T-helper 1 cell treated with Interleukin-12 subunit alpha and Interleukin-12 subunit beta and Interleukin-4 antibody, amounts not matched to agents 30 μg/mL and 1 μg/mL, for 36 hours (primary cell): ENCODE results near the gene SERPINB8.

Experiments used
- H3K27ac Mint-ChIP-seq: one replicate; pipeline ENCODE4 v1.8.0; 2021; ENCODE audit warnings: mild to moderate bottlenecking, mixed read lengths
- H3K27me3 Mint-ChIP-seq: one replicate; pipeline ENCODE4 v1.8.0; 2021; ENCODE audit warnings: low read depth, mixed read lengths
- H3K36me3 Mint-ChIP-seq: one replicate; pipeline ENCODE4 v1.8.0; 2021; ENCODE audit warnings: low read depth, mixed read lengths
- H3K4me1 Mint-ChIP-seq: one replicate; pipeline ENCODE4 v1.8.0; 2021; ENCODE audit warnings: low read depth, mixed read lengths
- H3K4me3 Mint-ChIP-seq: one replicate; pipeline ENCODE4 v1.8.0; 2021; ENCODE audit warnings: mild to moderate bottlenecking, moderate library complexity, mixed read lengths
- H3K9me3 Mint-ChIP-seq: one replicate; pipeline ENCODE4 v1.8.0; 2021; ENCODE audit warnings: mixed read lengths

SERPINB8 gene

GRCh38 chr18:63953811-63954210 is 16.1 kb upstream of the SERPINB8 start:
- Mint-ChIP-seq H3K4me1 (peaks cover 30% of the 10 kb centered on the region), H3K27me3 (no peaks in the 10 kb centered on the region), H3K36me3 (peaks cover 31% of the 10 kb centered on the region), H3K4me3 (no peak overlapping the region), H3K9me3 (peaks cover 4% of the 10 kb centered on the region), H3K27ac (no peak overlapping the region)

GRCh38 chr18:63956755-63957154 is 13.1 kb upstream of the SERPINB8 start:
- no peaks in the 10 kb centered on the region for H3K27me3 Mint-ChIP-seq
- no peak overlapping the region for H3K4me3 Mint-ChIP-seq
- H3K9me3 Mint-ChIP-seq: no peaks in the 10 kb centered on the region

GRCh38 chr18:63960891-63961290 is 9.0 kb upstream of the SERPINB8 start:
- H3K4me3 Mint-ChIP-seq: no peak overlapping the region
- no peak overlapping the region for H3K27ac Mint-ChIP-seq
- peaks cover 8% of the 10 kb centered on the region for H3K4me1 Mint-ChIP-seq
- no peaks in the 10 kb centered on the region for H3K27me3 Mint-ChIP-seq
- H3K36me3 Mint-ChIP-seq: peaks cover 10% of the 10 kb centered on the region
- H3K9me3 Mint-ChIP-seq: no peaks in the 10 kb centered on the region

More at GRCh38 chr18:63956755-63957154, 13.1 kb upstream of the SERPINB8 start:
- Mint-ChIP-seq H3K27ac (no peak overlapping the region), H3K36me3 (peaks cover 26% of the 10 kb centered on the region), H3K4me1 (peaks cover 7% of the 10 kb centered on the region)

- Mint-ChIP-seq H3K4me3 (no peak overlapping the region), H3K4me1 (peaks cover 8% of the 10 kb centered on the region), H3K27me3 (no peaks in the 10 kb centered on the region), H3K27ac (no peak overlapping the region), H3K36me3 (peaks cover 9% of the 10 kb centered on the region), H3K9me3 (no peaks in the 10 kb centered on the region)
Measured at GRCh38 chr18:63961435-63961980, 8.4 kb upstream of the SERPINB8 start.

GRCh38 chr18:63962137-63962536 is 7.7 kb upstream of the SERPINB8 start:
- Mint-ChIP-seq H3K4me3 (no peak overlapping the region), H3K4me1 (peaks cover 8% of the 10 kb centered on the region), H3K27ac (no peak overlapping the region), H3K36me3 (peaks cover 6% of the 10 kb centered on the region), H3K9me3 (no peaks in the 10 kb centered on the region), H3K27me3 (no peaks in the 10 kb centered on the region)

GRCh38 chr18:63963615-63964256 is 6.1 kb upstream of the SERPINB8 start:
- H3K36me3 Mint-ChIP-seq: peaks cover 4% of the 10 kb centered on the region
- H3K27ac Mint-ChIP-seq: no peak overlapping the region
- H3K4me1 Mint-ChIP-seq: peaks cover 8% of the 10 kb centered on the region
- H3K27me3 Mint-ChIP-seq: no peaks in the 10 kb centered on the region
- no peaks in the 10 kb centered on the region for H3K9me3 Mint-ChIP-seq
- no peak overlapping the region for H3K4me3 Mint-ChIP-seq

GRCh38 chr18:63964908-63965307 is 5.0 kb upstream of the SERPINB8 start:
- peaks cover 19% of the 10 kb centered on the region for H3K4me1 Mint-ChIP-seq
- H3K4me3 Mint-ChIP-seq: no peak overlapping the region
- H3K36me3 Mint-ChIP-seq: peaks cover 6% of the 10 kb centered on the region
- H3K27ac Mint-ChIP-seq: no peak overlapping the region
- no peaks in the 10 kb centered on the region for H3K9me3 Mint-ChIP-seq
- no peaks in the 10 kb centered on the region for H3K27me3 Mint-ChIP-seq

- Mint-ChIP-seq H3K27ac (no peak overlapping the region), H3K9me3 (no peaks in the 10 kb centered on the region), H3K4me1 (peaks cover 22% of the 10 kb centered on the region), H3K4me3 (no peak overlapping the region), H3K36me3 (peaks cover 6% of the 10 kb centered on the region), H3K27me3 (no peaks in the 10 kb centered on the region)
Measured at GRCh38 chr18:63965716-63966330, 4.1 kb upstream of the SERPINB8 start.

GRCh38 chr18:63970809-63971205 is 926 bp downstream of the SERPINB8 start:
- H3K4me1 Mint-ChIP-seq: peaks cover 33% of the 10 kb centered on the region
- H3K36me3 Mint-ChIP-seq: peaks cover 7% of the 10 kb centered on the region
- peak overlapping the region; percentile 95 for H3K27ac Mint-ChIP-seq
- no peaks in the 10 kb centered on the region for H3K9me3 Mint-ChIP-seq
- H3K4me3 Mint-ChIP-seq: peak overlapping the region; percentile 95
- no peaks in the 10 kb centered on the region for H3K27me3 Mint-ChIP-seq

- Mint-ChIP-seq H3K27ac (peak overlapping the region; percentile 95), H3K4me1 (peaks cover 33% of the 10 kb centered on the region), H3K27me3 (no peaks in the 10 kb centered on the region), H3K36me3 (peaks cover 7% of the 10 kb centered on the region), H3K9me3 (no peaks in the 10 kb centered on the region), H3K4me3 (peak overlapping the region; percentile 95)
Measured at GRCh38 chr18:63971320-63972001, 1.6 kb downstream of the SERPINB8 start.

GRCh38 chr18:63972002-63972376 is 2.1 kb downstream of the SERPINB8 start:
- Mint-ChIP-seq H3K4me1 (peaks cover 33% of the 10 kb centered on the region), H3K27ac (peak overlapping the region; percentile 65), H3K4me3 (peak overlapping the region; percentile 65), H3K36me3 (peaks cover 7% of the 10 kb centered on the region), H3K9me3 (no peaks in the 10 kb centered on the region), H3K27me3 (no peaks in the 10 kb centered on the region)

- peaks cover 30% of the 10 kb centered on the region for H3K4me1 Mint-ChIP-seq
- H3K27ac Mint-ChIP-seq: no peak overlapping the region
- peaks cover 1% of the 10 kb centered on the region for H3K36me3 Mint-ChIP-seq
- no peak overlapping the region for H3K4me3 Mint-ChIP-seq
- H3K9me3 Mint-ChIP-seq: no peaks in the 10 kb centered on the region
- H3K27me3 Mint-ChIP-seq: no peaks in the 10 kb centered on the region
Measured at GRCh38 chr18:63974991-63975390, 5.1 kb downstream of the SERPINB8 start.

- no peak overlapping the region for H3K4me3 Mint-ChIP-seq
- peaks cover 33% of the 10 kb centered on the region for H3K4me1 Mint-ChIP-seq
- H3K27ac Mint-ChIP-seq: no peak overlapping the region
Measured at GRCh38 chr18:63975628-63976027, 5.7 kb downstream of the SERPINB8 start.

GRCh38 chr18:63977040-63977439 is 7.2 kb downstream of the SERPINB8 start:
- Mint-ChIP-seq H3K27me3 (no peaks in the 10 kb centered on the region), H3K4me3 (no peak overlapping the region), H3K27ac (no peak overlapping the region), H3K9me3 (no peaks in the 10 kb centered on the region), H3K36me3 (peaks cover 9% of the 10 kb centered on the region), H3K4me1 (peaks cover 37% of the 10 kb centered on the region)

More at GRCh38 chr18:63975628-63976027, 5.7 kb downstream of the SERPINB8 start:
- Mint-ChIP-seq H3K27me3 (no peaks in the 10 kb centered on the region), H3K9me3 (no peaks in the 10 kb centered on the region), H3K36me3 (peaks cover 4% of the 10 kb centered on the region)
